Measurements from ENCODE around the gene NUP93. TPM values are rescaled to one million over a fixed set of nuclear protein-coding genes. Genes with fewer than 3 reads are reported as not detected.

NUP93 gene
- total RNA-seq, 2 donors from 2014 or later: 25.7 to 38.7 TPM

DNA sequence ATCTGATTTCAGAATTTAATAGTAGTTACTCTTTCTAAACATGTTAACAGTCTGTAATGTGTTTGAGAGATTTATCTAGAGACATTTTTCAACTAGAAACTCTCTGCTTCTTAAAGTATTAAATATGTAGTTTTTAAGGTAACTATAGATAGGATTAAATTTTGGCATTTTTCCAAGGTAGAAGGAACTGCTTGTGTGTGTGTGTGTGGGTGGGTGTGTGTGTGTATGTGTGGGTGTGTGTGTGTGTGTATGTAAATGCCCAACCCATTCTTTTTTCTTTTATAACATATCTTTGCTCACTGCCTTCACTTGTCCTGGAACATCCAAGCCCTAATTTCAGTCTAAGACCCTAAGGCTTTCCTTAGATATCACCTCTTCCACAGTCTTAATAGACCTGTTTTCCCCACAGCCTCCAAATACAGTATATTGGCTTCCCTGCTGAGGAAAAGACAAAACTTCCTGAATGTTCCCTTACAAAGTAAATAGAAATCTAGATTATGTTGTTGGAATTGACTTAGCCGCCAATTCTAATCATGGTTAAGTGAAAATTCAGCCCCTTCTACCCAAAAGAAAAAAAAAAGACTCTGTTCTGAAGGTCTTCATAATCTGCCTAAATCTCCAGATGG, 33.5 kb downstream of the NUP93 start:
- no peak for DNase-seq (ENCODE audit: low spot score)

DNA sequence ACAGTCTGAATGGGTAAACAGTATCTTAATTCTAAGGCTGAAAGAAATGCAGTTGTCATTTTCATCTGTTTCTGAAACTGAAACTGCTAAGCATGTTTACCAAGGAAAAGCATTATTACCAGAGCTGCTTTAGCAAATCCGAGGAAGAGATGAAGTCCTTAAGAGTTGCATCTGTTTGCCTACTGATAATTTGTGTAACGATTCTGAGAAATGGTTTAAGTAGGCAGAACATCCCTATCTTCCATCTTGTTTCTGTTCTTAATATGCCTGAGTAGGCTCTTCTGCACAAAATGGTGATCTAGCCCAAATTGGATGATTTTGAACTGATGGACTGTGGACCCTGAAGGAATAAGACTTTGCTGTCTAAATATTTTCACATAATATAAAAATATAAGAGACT, 34.9 kb downstream of the NUP93 start:
- ATAC-seq (ENCODE audit: insufficient number of reproducible peaks, low FRiP score, low read depth) (no peak), DNase-seq (ENCODE audit: low spot score) (no peak)
- H3K4me1 ChIP-seq (ENCODE audit: control insufficient read depth in 1 of 2, low read depth in 2 of 2): peaks cover 0 to under 1% of the 10 kb centered on the region in 2 donors
- no peak overlapping the region for H3K27ac ChIP-seq
- H3K27me3 ChIP-seq (replicated peaks; ENCODE audit: insufficient read depth): no peaks in the 10 kb centered on the region
- TF ChIP-seq, protein P1, sequence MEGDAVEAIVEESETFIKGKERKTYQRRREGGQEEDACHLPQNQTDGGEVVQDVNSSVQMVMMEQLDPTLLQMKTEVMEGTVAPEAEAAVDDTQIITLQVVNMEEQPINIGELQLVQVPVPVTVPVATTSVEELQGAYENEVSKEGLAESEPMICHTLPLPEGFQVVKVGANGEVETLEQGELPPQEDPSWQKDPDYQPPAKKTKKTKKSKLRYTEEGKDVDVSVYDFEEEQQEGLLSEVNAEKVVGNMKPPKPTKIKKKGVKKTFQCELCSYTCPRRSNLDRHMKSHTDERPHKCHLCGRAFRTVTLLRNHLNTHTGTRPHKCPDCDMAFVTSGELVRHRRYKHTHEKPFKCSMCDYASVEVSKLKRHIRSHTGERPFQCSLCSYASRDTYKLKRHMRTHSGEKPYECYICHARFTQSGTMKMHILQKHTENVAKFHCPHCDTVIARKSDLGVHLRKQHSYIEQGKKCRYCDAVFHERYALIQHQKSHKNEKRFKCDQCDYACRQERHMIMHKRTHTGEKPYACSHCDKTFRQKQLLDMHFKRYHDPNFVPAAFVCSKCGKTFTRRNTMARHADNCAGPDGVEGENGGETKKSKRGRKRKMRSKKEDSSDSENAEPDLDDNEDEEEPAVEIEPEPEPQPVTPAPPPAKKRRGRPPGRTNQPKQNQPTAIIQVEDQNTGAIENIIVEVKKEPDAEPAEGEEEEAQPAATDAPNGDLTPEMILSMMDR (IDR thresholded peaks at IDR 0.05): no peak
- H3K4me3 ChIP-seq: no peak overlapping the region
- H3K9me3 ChIP-seq: no peaks in the 10 kb centered on the region
- H3K36me3 ChIP-seq: peaks cover 5% of the 10 kb centered on the region

More for the DNA sequence above, 33.5 kb downstream of the NUP93 start:
- H3K9me3 ChIP-seq: no peaks in the 10 kb centered on the region
- peaks cover 5% of the 10 kb centered on the region for H3K36me3 ChIP-seq
- H3K4me1 ChIP-seq (ENCODE audit: control insufficient read depth in 1 of 2, low read depth in 2 of 2): peaks cover 6 to 15% of the 10 kb centered on the region in 2 donors
- no peaks in the 10 kb centered on the region for H3K27me3 ChIP-seq (replicated peaks; ENCODE audit: insufficient read depth)
- TF ChIP-seq, protein P1 (IDR thresholded peaks at IDR 0.05): no peak
- H3K27ac ChIP-seq: no peak overlapping the region
- no peak overlapping the region for H3K4me3 ChIP-seq
- ATAC-seq (ENCODE audit: insufficient number of reproducible peaks, low FRiP score, low read depth): no peak

DNA sequence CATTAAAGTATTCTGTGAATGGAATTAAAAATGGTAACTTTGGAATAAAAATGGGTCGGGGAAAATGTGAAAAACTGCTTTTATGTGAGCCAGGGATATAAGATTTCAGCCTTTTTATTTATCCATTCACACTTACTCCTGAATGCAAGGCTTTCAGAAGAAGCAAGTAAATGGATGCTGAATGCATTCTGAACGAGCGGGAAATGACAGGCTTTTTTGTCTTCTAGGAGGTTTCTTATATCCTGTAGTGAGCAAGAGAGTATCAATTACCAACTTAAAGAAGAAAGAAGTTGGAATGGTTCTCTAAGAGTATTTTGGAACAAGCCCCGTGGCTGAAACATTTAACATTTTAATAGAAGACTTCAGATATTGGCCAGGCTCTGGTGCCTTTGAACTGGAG, 36.0 kb downstream of the NUP93 start:
- Histone ChIP-seq H3K27me3 (replicated peaks; ENCODE audit: insufficient read depth) (no peaks in the 10 kb centered on the region), H3K4me3 (no peak overlapping the region), H3K36me3 (no peaks in the 10 kb centered on the region), H3K9me3 (no peaks in the 10 kb centered on the region), H3K27ac (no peak overlapping the region), H3K4me1 (ENCODE audit: control insufficient read depth in 1 of 2, low read depth in 2 of 2) (no peaks in the 10 kb centered on the region)
- no peak for ATAC-seq (ENCODE audit: insufficient number of reproducible peaks, low FRiP score, low read depth)
- TF ChIP-seq, protein P1 (IDR thresholded peaks at IDR 0.05): no peak
- DNase-seq (ENCODE audit: low spot score): no peak

DNA sequence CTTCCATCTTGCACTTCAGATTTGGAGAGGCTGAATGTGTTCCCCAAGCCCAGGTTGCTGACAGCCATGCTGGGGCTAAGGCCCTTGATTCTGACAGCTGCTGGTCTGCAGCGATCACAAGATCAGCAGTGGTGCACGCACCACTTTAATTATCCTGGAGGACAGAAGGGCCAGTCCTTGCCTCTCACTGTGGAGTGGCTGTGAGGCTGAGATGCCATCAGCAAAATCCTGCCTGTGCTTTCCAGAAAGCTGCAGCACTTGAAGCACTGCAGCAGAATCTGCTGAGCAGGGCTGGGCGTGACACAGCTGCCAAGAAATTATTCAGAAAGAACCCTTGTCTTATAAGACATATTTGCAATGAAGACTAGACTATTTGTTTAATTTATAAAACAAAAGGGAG, 37.1 kb downstream of the NUP93 start:
- Histone ChIP-seq H3K36me3 (no peaks in the 10 kb centered on the region), H3K4me3 (no peak overlapping the region), H3K9me3 (no peaks in the 10 kb centered on the region), H3K4me1 (ENCODE audit: control insufficient read depth in 1 of 2, low read depth in 2 of 2) (peaks cover 1 to 8% of the 10 kb centered on the region in 2 donors), H3K27ac (no peak overlapping the region), H3K27me3 (replicated peaks; ENCODE audit: insufficient read depth) (no peaks in the 10 kb centered on the region)
- ATAC-seq (ENCODE audit: insufficient number of reproducible peaks, low FRiP score, low read depth) (no peak), DNase-seq (ENCODE audit: low spot score) (no peak)
- TF ChIP-seq, protein P1 (IDR thresholded peaks at IDR 0.05): no peak

DNA sequence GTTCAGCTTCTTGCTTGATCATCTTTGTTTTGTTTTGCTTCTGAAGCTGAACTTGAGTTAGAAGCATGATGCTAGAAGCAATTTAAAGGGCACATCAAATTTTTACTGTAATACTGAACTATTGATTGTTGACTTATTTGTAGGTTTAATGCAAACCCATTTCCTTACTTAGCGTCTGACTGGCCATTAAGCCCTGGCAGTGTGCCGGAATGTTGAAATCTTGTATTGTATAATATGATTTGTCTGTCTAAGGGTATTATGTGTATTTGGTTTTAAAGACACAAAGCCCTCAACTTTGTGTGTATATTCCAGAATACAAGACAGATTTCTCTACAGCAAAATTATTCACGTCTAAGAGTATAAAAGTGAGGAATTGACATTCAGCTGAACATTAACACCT, 39.7 kb downstream of the NUP93 start:
- Histone ChIP-seq H3K4me3 (no peak overlapping the region), H3K9me3 (no peaks in the 10 kb centered on the region), H3K36me3 (no peaks in the 10 kb centered on the region), H3K27ac (no peak overlapping the region), H3K27me3 (replicated peaks; ENCODE audit: insufficient read depth) (no peaks in the 10 kb centered on the region), H3K4me1 (ENCODE audit: control insufficient read depth in 1 of 2, low read depth in 2 of 2) (peaks cover 7 to 13% of the 10 kb centered on the region in 2 donors)
- ATAC-seq (ENCODE audit: insufficient number of reproducible peaks, low FRiP score, low read depth) (no peak), DNase-seq (ENCODE audit: low spot score) (no peak)
- TF ChIP-seq, protein P1 (IDR thresholded peaks at IDR 0.05): no peak
